Fibroblast of lung (primary cell): ENCODE data around the gene COA4.

Source experiments
- CTCF ChIP-seq, 2 donors: IDR thresholded peaks in 1 of 2; conservative IDR thresholded peaks in 1 of 2; 1 replicate in 1 of 2; 2 replicates in 1 of 2; pipeline ENCODE4 v1.5.1; 2011 to 2012; ENCODE audit warnings: low read length in 2 of 2, control low read depth in 1 of 2, inconsistent platforms in 1 of 2, low read depth in 1 of 2, mild to moderate bottlenecking in 1 of 2
- EZH2 ChIP-seq: IDR thresholded peaks from 2 replicates; pipeline ENCODE4 v1.5.1; 2012; ENCODE audit warnings: low read length, control low read depth, mild to moderate bottlenecking; ENCODE audit errors: missing control alignments

- TF ChIP-seq CTCF (conservative IDR thresholded peaks at IDR 0.05 in 1 of 2, IDR thresholded peaks at IDR 0.05 in 1 of 2; ENCODE audit: low read depth in 1 of 2, low read length in 2 of 2) (no peak), EZH2 (no peak)
Observed at GRCh38 chr11:73888244-73888643, 11.6 kb upstream of the COA4 start.
